Gastrocnemius medialis (tissue), 4 donors: ENCODE measurements around the gene WDFY4.

Experiments
- CTCF ChIP-seq, 5 experiments: fragments of 450-650 bp in 3 of 5; fragments of 200-600 bp in 2 of 5; sonication (generic) in 2 of 5; IDR thresholded peaks in 4 of 5; conservative IDR thresholded peaks in 1 of 5; 1 replicate in 4 of 5; 2 replicates in 1 of 5; pipeline ENCODE4 v1.5.1; 2016 to 2019; ENCODE audit warnings: antibody characterized with exemption in 5 of 5, mild to moderate bottlenecking in 3 of 5, moderate library complexity in 3 of 5
- POLR2A ChIP-seq, 2 donors: fragments of 450-650 bp; IDR thresholded peaks; one replicate each; pipeline ENCODE4 v1.6.1; 2017; ENCODE audit warnings: antibody characterized with exemption in 2 of 2, mild to moderate bottlenecking in 2 of 2, moderate library complexity in 2 of 2

DNA sequence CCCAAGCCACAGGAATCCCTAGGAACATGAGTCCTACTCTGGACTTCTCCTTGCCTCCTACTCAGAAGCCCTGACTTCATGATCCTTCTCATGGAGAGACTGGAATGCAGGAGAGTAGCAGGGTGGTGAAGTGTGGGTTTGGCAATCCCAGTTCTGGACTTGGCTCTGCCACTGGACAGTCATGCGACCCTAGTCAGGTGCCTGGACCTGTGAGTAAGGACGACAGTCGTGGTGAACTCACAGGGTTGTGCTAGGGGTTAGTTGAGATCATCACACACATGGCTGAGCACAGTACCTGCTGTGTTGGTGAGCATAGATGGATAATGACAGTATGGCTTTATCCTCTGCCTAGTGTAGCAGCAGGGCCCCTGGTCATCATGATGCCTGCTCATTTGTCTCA, 137.0 kb downstream of the WDFY4 start:
- no peak for TF ChIP-seq CTCF (IDR thresholded peaks at IDR 0.05 in 4 of 5, conservative IDR thresholded peaks at IDR 0.05 in 1 of 5)
- TF ChIP-seq POLR2A (IDR thresholded peaks at IDR 0.05), result no peak
